Measurements from ENCODE around the gene WWOX.

WWOX gene

GRCh38 chr16:78292086-78292843 lies 192.8 kb downstream of the WWOX start:
- Mint-ChIP-seq H3K4me3 (no peak overlapping the region), H3K27ac (peak overlapping the region in 1 of 2 donors; percentile 34), H3K9me3 (peaks cover 7 to 20% of the 10 kb centered on the region in 2 donors), H3K4me1 (no peaks in the 10 kb centered on the region), H3K27me3 (no peaks in the 10 kb centered on the region)
- DNase-seq, result no peak
- ATAC-seq, result no peak

GRCh38 chr16:78292844-78293380 lies 193.5 kb downstream of the WWOX start:
- Mint-ChIP-seq H3K27ac (no peak overlapping the region), H3K27me3 (no peaks in the 10 kb centered on the region)

GRCh38 chr16:78294538-78295225 lies 195.2 kb downstream of the WWOX start:
- Mint-ChIP-seq H3K4me1 (no peaks in the 10 kb centered on the region), H3K27me3 (no peaks in the 10 kb centered on the region), H3K4me3 (no peak overlapping the region), H3K27ac (no peak overlapping the region), H3K9me3 (peaks cover 7 to 31% of the 10 kb centered on the region in 2 donors)
- no peak for DNase-seq
- no peak for ATAC-seq

More at GRCh38 chr16:78292844-78293380, 193.5 kb downstream of the WWOX start:
- ATAC-seq (no peak), DNase-seq (no peak)
- Mint-ChIP-seq H3K4me1 (no peaks in the 10 kb centered on the region), H3K4me3 (no peak overlapping the region), H3K9me3 (peaks cover 7 to 27% of the 10 kb centered on the region in 2 donors)

GRCh38 chr16:78297066-78297666 lies 197.7 kb downstream of the WWOX start:
- no peak for DNase-seq
- no peak overlapping the region for H3K27ac Mint-ChIP-seq
- H3K4me3 Mint-ChIP-seq, result no peak overlapping the region
- peaks cover 7 to 31% of the 10 kb centered on the region in 2 donors for H3K9me3 Mint-ChIP-seq
- H3K27me3 Mint-ChIP-seq, result no peaks in the 10 kb centered on the region
- no peak for ATAC-seq
- no peaks in the 10 kb centered on the region for H3K4me1 Mint-ChIP-seq

GRCh38 chr16:78298986-78299385 lies 199.5 kb downstream of the WWOX start:
- H3K27ac Mint-ChIP-seq, result no peak overlapping the region
- no peak for ATAC-seq
- H3K9me3 Mint-ChIP-seq, result peaks cover 6 to 29% of the 10 kb centered on the region in 2 donors
- no peak overlapping the region for H3K4me3 Mint-ChIP-seq
- no peaks in the 10 kb centered on the region for H3K27me3 Mint-ChIP-seq
- no peak for DNase-seq
- H3K4me1 Mint-ChIP-seq, result no peaks in the 10 kb centered on the region

GRCh38 chr16:78300469-78300868 lies 201.0 kb downstream of the WWOX start:
- Mint-ChIP-seq H3K4me1 (no peaks in the 10 kb centered on the region), H3K27me3 (no peaks in the 10 kb centered on the region), H3K9me3 (peaks cover 0 to 21% of the 10 kb centered on the region in 2 donors), H3K27ac (no peak overlapping the region), H3K4me3 (no peak overlapping the region)
- ATAC-seq, result no peak
- DNase-seq, result no peak

- H3K27ac Mint-ChIP-seq, result no peak overlapping the region
Observed at GRCh38 chr16:78303946-78304345, 204.5 kb downstream of the WWOX start.

GRCh38 chr16:78306361-78306760 lies 206.9 kb downstream of the WWOX start:
- Mint-ChIP-seq H3K27me3 (no peaks in the 10 kb centered on the region), H3K4me1 (peaks cover 16% of the 10 kb centered on the region), H3K4me3 (no peak overlapping the region), H3K9me3 (peaks cover 0 to 16% of the 10 kb centered on the region in 2 donors), H3K27ac (no peak overlapping the region)
- ATAC-seq (no peak), DNase-seq (no peak)

More at GRCh38 chr16:78303946-78304345, 204.5 kb downstream of the WWOX start:
- Mint-ChIP-seq H3K4me3 (no peak overlapping the region), H3K9me3 (peaks cover 0 to 16% of the 10 kb centered on the region in 2 donors), H3K4me1 (no peaks in the 10 kb centered on the region), H3K27me3 (no peaks in the 10 kb centered on the region)
- DNase-seq, result no peak
- no peak for ATAC-seq

- DNase-seq (no peak), ATAC-seq (no peak)
- H3K4me1 Mint-ChIP-seq, result peaks cover 17% of the 10 kb centered on the region
- H3K27me3 Mint-ChIP-seq, result no peaks in the 10 kb centered on the region
- no peak overlapping the region for H3K4me3 Mint-ChIP-seq
- peaks cover 0 to 16% of the 10 kb centered on the region in 2 donors for H3K9me3 Mint-ChIP-seq
- H3K27ac Mint-ChIP-seq, result no peak overlapping the region
Observed at GRCh38 chr16:78307824-78308528, 208.5 kb downstream of the WWOX start.

- Mint-ChIP-seq H3K27ac (no peak overlapping the region), H3K4me1 (peaks cover 17% of the 10 kb centered on the region), H3K9me3 (peaks cover 0 to 14% of the 10 kb centered on the region in 2 donors), H3K27me3 (no peaks in the 10 kb centered on the region), H3K4me3 (no peak overlapping the region)
- DNase-seq (no peak), ATAC-seq (no peak)
Observed at GRCh38 chr16:78309763-78310162, 210.3 kb downstream of the WWOX start.

- no peak overlapping the region for H3K4me3 Mint-ChIP-seq
- H3K4me1 Mint-ChIP-seq, result peaks cover 17% of the 10 kb centered on the region
- H3K27ac Mint-ChIP-seq, result no peak overlapping the region
- ATAC-seq, result no peak
- H3K27me3 Mint-ChIP-seq, result no peaks in the 10 kb centered on the region
- DNase-seq, result no peak
- peaks cover 0 to 10% of the 10 kb centered on the region in 2 donors for H3K9me3 Mint-ChIP-seq
Observed at GRCh38 chr16:78310196-78310595, 210.7 kb downstream of the WWOX start.

GRCh38 chr16:78310990-78311561 lies 211.6 kb downstream of the WWOX start:
- Mint-ChIP-seq H3K9me3 (peaks cover 0 to 10% of the 10 kb centered on the region in 2 donors), H3K4me3 (no peak overlapping the region), H3K27ac (no peak overlapping the region), H3K27me3 (no peaks in the 10 kb centered on the region), H3K4me1 (peaks cover 17% of the 10 kb centered on the region)
- peak in 1 of 2 donors; percentile 28 for DNase-seq
- peak; percentile 93 for ATAC-seq

- no peaks in the 10 kb centered on the region for H3K27me3 Mint-ChIP-seq
- ATAC-seq, result no peak
- peaks cover 0 to 4% of the 10 kb centered on the region in 2 donors for H3K9me3 Mint-ChIP-seq
- no peak overlapping the region for H3K27ac Mint-ChIP-seq
- no peak overlapping the region for H3K4me3 Mint-ChIP-seq
- H3K4me1 Mint-ChIP-seq, result peaks cover 17% of the 10 kb centered on the region
- no peak for DNase-seq
Observed at GRCh38 chr16:78311831-78312230, 212.4 kb downstream of the WWOX start.

GRCh38 chr16:78317564-78318240 lies 218.2 kb downstream of the WWOX start:
- ATAC-seq, result no peak
- Mint-ChIP-seq H3K4me1 (no peaks in the 10 kb centered on the region), H3K9me3 (peaks cover 0 to 7% of the 10 kb centered on the region in 2 donors), H3K4me3 (no peak overlapping the region), H3K27ac (no peak overlapping the region), H3K27me3 (no peaks in the 10 kb centered on the region)
- DNase-seq, result no peak

All from stimulated activated naive CD8-positive, alpha-beta T cell treated with anti-CD3 and anti-CD28 coated beads, Interleukin-15, amount 100 ng/mL, for 72 hours (primary cell).